ENCODE results near the gene PML. TPM values are rescaled to one million over a fixed set of nuclear protein-coding genes. Genes with fewer than 3 reads are reported as not detected.

Gene PML, protein sequence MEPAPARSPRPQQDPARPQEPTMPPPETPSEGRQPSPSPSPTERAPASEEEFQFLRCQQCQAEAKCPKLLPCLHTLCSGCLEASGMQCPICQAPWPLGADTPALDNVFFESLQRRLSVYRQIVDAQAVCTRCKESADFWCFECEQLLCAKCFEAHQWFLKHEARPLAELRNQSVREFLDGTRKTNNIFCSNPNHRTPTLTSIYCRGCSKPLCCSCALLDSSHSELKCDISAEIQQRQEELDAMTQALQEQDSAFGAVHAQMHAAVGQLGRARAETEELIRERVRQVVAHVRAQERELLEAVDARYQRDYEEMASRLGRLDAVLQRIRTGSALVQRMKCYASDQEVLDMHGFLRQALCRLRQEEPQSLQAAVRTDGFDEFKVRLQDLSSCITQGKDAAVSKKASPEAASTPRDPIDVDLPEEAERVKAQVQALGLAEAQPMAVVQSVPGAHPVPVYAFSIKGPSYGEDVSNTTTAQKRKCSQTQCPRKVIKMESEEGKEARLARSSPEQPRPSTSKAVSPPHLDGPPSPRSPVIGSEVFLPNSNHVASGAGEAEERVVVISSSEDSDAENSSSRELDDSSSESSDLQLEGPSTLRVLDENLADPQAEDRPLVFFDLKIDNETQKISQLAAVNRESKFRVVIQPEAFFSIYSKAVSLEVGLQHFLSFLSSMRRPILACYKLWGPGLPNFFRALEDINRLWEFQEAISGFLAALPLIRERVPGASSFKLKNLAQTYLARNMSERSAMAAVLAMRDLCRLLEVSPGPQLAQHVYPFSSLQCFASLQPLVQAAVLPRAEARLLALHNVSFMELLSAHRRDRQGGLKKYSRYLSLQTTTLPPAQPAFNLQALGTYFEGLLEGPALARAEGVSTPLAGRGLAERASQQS
- 89.5 and 93.0 TPM in 2 replicates for total RNA-seq

DNA sequence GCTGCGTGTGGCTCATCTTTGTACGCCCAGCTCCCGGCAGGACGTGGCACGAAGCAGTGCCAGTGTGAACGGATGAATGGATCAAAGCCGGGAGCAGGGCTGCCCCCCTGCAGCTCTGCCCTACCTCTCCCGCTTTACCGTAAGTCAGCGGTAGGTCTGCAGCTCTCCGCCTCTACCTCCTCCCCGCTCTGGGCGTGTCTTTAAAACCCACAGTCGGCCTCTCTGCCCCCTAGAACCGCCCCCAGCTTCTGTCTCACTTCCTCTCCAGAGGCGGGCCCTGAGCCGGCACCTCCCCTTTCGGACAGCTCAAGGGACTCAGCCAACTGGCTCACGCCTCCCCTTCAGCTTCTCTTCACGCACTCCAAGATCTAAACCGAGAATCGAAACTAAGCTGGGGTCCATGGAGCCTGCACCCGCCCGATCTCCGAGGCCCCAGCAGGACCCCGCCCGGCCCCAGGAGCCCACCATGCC lies at the start of gene PML:
Gene PML (plus strand): TSS at position 304 of the 471 bp plus-strand sequence. CDS start 97 bp downstream, at position 401.
- intact Hi-C loops (cut with micrococcal nuclease): loop anchor here (2.0 to 10.0 kb wide), 4 partner anchors 30 to 1517 kb away; partner anchors contain the start of genes ARID3B and CLK3

DNA sequence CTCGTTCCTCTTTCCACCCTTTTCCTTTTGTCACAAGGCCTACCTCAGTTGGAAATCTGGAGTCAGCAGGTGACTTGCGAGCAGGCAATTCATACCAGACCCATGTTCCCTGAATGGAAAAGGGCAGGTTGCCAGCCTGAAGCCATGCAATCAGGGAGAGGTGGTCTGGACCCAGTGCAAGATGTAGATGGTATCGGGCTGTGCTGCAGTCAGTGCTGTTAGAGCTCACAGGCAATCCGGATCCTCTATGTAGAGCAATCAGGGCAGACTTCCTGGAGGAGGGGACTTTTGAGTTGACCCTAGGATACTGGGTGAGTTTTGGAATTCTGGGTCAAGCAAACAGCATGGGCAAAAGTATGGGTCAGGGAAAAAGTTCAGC lies 49.4 kb upstream of the PML start:
- intact Hi-C loops (cut with micrococcal nuclease): no loop called here

DNA sequence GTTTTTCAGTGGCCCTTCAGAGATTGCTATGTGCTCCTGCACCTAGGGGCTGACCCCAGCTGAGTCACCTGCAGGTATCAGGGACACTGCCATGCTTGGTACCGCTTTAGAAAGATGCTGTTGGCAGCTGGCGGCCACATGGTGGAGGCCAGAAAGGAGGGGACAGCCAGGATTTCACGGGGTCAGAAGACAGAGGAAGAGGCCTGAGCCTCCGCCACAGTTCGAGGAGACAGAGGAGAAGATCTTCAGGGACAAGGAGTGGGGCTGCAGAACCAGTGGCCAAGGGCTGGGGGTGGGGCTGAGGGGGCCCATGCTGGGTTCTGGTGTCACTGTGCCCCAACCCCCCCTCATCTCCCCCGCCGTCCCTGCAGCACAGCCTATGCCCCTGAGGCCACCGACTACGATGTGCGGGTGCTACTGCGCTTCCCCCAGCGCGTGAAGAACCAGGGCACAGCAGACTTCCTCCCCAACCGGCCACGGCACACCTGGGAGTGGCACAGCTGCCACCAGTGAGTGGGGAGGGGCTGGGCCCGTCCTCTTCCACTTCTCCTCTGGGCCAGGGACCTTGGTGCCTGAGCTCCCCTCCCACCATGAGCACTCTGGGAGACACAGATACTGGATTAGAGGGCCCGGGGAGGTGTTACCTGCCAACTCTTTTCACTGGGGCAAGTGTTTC lies 48.3 kb upstream of the PML start:
- intact Hi-C loops (cut with micrococcal nuclease): no loop called here

DNA sequence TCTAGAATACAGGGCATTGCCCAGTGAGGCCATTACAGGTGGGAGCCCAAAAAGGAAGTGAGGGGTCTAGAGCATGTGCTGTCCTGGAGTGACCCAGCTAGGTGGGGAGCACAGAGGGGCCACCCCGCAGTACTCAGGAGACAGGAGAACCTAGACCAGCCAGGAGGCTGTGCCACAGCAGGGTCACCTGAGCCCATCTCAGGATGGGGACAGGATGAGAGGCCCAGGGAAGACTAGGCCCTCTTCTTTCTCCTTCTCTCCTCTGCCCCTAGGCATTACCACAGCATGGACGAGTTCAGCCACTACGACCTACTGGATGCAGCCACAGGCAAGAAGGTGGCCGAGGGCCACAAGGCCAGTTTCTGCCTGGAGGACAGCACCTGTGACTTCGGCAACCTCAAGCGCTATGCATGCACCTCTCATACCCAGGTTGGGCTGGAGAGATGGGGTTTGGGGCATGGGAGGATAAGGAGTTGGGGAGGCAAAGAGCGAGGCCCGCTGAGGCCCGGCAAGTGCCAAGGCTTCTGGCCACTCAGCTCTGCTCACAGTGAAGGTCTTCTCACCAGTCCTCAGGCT lies 47.6 kb upstream of the PML start:
- intact Hi-C loops (cut with micrococcal nuclease): no loop called here

DNA sequence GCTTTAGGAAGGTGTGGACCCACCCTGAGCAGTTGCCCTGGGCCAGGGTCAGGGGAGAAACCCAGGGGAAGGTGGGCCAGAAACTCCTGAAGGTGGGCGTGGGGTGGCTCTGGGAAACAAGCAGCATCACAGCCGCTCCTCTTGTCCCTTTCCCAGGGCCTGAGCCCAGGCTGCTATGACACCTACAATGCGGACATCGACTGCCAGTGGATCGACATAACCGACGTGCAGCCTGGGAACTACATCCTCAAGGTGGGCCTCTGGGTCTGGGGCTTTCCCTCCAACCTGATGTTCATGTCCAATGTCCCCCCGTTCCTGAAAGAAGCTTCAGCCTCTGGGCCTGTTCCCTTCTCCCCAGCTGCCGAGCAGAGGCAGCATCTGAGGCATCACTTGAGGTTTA lies 46.9 kb upstream of the PML start:
- intact Hi-C loops (cut with micrococcal nuclease): no loop called here

DNA sequence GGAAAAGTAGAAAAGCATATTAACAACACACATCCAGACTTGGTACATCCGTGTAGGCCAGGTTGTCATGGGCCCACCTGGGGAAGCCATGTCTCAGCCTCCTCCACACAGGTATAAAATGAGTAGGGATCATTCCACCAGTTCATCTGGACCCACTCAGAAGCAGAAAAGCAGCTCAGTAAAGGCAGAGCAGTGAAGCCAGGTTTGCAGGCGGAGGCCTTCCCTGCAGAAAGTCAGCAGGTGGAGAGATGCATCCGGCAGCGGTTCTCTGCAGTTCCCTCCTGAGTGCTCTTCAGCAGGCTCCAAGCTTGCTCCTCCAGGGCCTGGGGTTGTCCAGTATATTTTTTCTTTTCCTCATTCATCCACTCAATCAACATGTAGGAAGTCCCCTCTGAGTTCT lies 46.1 kb upstream of the PML start:
- intact Hi-C loops (cut with micrococcal nuclease): no loop called here

DNA sequence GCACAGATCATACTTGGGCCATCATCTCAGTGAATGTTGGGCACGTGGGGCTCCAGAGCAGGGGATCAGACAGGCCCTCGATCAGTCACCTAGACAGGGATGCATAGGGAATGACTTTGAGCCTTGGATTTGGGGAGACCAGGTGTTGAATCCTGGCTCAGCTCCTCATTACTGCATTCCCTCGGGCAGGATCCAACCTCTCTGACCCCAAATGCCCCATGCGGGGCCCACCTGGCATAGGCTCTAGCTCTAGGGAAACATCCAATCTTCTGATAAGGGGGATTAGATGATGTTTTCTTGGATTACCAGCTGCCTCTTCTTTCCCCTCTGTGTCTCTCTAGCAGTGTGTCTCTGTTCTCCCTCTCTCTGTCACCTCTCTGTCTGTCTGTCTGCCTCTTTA lies 45.5 kb upstream of the PML start:
- intact Hi-C loops (cut with micrococcal nuclease): no loop called here

DNA sequence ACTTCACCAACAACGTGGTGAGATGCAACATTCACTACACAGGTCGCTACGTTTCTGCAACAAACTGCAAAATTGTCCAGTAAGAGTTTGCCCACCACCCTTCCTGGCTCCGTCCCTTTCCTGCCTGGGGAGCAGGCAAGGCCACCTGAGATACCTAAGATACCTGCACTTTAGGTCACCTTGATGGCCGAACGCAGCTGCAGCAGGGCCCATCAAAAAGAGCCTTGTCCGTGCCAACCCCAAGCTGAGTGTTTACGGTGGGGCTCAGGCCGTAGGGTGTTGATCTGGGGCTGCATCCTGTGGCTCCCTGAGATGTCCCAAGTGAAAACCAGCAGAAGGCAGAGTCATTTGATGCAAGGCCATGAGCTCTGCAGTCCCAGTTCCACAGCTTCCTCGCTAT lies 45.0 kb upstream of the PML start:
- intact Hi-C loops (cut with micrococcal nuclease): no loop called here

DNA sequence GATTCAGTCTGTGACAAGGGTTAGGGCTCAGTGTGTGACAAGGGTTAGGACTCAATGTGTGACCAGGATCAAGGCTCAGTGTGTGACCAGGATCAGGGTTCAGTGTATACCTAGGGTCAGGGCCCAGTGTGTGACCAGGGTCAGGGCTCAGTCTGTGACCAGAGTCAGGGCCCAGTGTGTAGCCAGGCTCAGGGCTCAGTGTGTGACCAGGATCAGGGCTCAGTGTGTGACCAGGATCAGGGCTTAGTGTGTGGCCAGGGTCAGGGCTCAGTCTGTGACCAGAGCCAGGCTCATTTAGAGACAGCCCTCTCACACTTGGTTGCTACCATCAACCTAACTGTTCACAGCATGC lies 44.1 kb upstream of the PML start:
- intact Hi-C loops (cut with micrococcal nuclease): no loop called here

DNA sequence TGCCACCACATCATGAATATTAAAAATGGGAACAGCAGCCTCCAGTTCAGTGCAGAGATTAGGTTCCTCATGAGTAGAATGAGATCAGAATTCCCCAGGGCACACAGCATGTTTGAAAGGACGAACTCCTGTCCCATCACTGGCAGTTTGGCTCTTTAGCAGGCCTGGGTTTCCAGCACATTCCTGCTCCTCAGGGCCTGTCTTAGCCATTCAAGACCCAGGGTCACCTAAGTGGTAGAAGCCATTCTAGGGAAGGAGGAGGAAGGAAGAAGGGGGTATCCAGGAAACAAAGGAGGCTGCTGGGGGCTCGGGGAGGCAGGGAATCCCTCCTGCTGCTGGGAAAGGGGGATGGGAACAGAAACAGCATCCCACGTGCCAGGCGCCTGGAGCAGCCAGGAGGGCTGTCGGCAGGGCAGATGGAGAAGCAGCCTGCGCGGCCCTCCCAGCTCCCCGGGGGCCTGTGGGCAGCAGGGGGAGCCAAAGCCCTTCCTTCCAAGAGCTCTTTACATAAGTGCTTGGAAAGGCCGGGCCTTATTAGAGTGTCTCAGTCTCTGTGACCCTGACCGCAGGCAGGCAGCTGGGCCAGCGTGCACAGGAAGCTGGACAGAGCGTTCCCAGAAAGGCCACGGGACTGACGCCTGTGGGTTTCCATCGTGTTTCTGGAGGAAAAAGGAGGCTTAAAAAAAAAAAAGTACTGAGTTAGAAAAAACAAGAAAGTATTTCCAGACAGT lies 43.5 kb upstream of the PML start:
- intact Hi-C loops (cut with micrococcal nuclease): loop anchor here (1.0 kb wide), 1 partner anchor 13 kb away; no protein-coding TSS in a partner anchor

DNA sequence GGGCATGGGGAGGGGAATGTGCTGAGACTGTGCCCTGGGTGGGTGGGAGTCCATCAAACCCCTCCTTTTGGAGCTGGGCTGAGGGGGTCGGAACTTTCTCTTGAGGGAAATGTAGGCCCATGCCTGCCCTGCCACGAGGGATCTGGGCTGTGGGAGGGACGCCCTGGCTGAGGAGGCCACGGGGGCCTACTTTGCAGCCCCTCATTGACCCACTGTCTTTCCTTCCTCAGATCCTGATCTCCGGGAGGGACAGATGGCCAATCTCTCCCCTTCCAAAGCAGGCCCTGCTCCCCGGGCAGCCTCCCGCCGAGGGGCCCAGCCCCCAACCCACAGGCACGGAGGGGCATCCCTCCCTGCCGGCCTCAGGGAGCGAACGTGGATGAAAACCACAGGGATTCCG lies 42.9 kb upstream of the PML start:
- intact Hi-C loops (cut with micrococcal nuclease): loop anchor here (1.0 kb wide), 1 partner anchor 13 kb away; no protein-coding TSS in a partner anchor

DNA sequence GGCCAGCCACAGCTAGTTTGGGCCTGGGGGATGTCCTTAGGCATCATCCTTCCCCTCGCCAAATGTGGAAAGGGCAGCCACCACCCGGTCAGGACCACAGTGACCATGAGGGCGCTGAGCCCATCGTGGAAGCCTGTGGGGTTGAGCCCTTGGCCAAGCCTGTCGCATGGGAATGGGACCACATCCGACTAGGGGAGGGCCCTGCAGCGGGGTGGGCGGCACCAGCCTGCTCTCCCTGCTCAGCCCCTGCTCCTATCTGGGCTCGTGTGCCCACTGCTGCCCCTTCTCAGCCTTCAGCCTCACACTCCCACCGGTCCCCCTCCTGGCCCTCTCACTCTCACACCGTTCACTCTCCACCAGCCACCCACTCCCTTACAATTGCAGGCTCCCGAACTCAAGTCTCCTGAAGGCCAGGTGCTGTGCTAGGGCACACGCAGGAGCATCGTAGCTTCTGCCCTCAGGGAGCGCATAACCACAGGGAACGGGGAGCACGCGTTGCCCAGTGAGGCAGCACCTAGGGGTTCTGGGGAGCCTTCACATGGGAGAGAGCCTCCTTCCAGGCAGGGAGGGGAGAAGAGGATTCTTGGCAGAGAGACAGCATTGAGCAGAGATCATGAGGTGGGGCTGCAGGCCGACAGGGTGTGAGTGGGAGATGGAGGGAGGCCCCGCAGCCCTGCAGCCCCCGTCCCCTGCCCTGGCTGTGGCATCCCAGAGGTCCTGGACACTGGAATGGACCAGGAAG lies 42.2 kb upstream of the PML start:
- intact Hi-C loops (cut with micrococcal nuclease): no loop called here

DNA sequence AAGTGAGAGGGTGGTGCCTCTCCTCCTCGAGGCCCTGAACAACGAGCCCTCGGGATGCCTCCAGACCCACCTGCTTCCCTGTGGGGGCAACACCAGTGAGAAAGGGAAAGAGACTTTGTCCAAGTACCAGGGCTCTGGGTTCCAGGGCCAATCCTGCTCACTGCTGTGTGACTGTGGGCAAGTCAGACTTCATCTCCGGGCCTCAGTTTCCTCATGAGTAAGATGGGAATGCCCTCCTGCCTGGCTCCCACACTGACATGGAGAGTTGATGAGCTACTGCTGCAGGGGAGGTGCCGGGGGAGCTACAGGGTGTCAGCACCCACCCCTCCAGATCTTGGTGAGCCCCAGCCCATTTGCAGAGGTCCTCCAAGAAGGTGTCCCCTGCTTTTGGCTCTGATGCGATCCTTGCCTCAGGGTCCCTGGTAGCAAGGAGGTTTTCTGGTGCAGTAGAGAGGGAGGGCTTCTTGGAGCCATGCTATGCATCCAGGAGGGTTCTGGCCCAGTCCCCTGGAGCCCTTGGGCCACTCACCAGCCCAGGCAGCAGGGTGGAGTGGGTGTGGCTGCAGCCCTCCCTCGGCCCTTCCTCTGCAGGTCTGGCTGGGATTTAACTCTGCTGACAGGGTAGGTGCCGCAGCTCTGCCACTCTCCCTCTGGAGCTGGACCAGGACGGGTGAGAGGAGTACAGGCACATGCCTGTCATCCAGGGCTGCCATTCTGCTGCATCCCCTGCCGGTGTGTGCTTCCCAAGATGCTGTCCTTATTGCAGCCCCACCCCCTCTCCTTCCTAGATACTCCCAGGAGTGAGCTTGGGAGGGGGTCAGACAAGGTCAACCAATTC lies 41.4 kb upstream of the PML start:
- intact Hi-C loops (cut with micrococcal nuclease): no loop called here

DNA sequence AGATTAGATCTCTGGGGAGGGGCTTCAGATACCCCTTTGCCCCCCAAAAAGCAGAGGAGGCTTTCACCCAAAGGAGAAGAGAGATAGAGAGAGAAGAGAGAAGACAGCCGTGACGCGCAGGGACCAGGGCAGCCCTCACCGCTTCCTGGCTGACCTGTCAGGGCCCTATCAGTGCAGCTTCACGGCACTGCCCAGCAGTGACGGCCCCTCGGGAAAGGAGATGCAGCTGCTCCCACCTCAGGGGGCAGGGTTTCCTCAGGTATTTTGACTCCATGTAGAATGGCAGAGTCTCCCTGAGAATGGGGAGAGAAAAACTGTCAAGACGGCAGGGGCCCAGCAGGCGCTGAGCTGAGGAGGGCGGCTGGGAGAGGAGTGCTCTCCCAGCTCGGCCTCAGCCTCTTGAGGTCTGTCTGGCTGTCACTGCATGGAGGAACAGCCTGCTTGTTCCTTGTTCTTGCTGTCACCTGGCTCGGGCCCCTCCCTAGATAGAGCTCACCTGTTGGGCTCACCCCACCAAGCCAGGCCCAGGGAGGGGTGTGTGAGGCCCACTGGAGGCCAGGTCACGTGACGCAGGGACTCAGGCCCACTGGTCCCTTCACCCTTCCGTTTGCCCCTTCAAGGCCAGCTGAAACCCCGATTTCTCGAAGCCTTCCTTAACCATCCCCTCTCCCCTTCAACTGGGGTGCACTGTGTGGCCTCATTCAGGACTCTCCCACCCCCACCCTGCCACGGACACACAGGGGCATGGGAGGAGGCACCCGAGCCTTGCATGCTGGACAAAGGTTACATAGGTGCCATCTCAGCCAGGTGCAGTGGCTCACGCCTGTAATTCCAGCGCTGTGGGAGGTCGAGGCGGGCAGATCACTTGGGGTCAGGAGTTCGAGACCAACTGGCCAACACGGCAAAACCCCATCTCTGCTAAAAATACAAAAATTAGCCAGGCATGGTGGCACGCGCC lies 40.0 kb upstream of the PML start:
- intact Hi-C loops (cut with micrococcal nuclease): no loop called here

DNA sequence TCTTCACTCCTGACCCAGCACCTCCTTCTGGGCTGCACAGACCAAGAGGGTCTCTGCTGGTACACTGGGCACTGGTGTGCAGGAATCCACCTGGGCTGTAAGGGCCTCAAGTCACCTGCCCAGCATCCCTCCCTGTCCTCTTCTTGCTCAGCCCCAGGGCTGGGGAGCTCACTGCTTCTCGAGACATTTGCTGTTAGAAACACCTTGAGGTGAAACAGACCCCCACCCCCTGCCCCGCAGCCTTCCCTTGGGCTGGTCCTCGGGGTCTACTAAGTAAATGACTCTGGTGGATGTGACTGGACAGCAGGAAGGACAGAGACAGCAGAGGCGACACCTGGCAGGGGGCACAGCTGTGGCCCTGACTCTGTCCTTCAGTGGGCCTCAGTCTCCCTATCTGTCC lies 39.2 kb upstream of the PML start:
- intact Hi-C loops (cut with micrococcal nuclease): no loop called here

DNA sequence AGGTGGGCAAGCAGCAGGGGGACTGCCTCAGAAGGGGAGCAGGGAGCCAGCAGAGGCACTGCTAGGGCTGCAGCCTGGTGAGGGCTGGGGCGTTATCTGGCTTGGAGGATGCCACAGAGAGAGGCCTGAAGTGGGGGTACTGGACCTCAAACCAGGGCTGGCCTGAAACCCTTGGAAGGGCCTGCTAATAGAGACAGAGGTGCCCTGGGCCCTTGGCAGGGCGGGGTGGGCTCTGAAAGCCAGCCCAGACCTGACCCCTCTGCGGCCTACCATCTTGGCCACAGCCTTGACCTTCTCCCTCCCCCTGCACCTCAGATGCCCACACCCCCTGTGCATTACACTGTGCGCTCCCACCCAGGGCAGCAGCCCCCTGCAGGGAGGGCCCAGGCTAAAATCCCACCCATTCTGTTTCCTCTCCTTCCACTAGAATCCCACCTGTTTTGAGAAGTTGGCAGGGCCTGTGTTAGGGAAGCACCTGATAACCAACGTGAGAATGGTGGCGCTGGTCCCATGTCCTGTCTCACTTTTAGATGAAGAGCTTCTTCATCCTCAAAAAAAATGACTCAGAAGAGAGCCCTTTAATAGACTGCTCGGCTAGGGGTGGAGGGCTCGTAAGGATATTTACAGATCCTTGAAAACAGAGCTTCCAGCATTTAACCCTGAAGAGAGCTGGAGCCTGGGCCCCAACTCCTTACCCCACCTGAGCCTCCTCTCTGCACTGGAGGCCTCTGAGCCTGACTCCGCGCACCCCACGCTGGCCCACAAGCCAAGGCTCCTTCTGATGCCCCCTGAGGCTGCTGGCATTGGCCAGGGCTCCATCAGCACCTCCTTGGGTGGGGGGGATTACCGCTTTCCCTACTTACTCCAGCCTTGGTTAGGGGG lies 38.4 kb upstream of the PML start:
- intact Hi-C loops (cut with micrococcal nuclease): no loop called here

DNA sequence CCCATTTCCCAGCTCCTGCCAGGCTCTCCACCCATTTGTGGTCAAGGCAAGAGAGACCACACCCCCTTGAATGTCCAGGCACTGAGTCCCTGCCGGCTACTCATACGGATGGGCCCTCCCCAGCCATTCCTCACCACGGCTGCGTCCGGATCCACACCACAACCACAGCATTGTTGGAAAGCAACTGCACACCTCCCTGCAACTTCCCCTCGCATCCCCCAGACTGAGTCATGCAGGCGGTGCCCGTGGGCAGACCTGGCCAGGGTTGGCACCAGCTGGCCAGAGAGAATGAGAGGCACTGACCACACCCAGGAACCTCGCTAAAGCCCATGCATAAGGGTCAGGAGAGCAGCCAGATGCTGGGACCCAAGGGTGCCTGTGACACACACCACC lies 37.8 kb upstream of the PML start:
- intact Hi-C loops (cut with micrococcal nuclease): no loop called here
